ENCODE data around the gene LYPD6. TPM values are rescaled to one million over a fixed set of nuclear protein-coding genes. Genes with fewer than 3 reads are reported as not detected.

The LYPD6 gene
- under 1 TPM in 1 of 4 donors, not detected in 3; 0.46 TPM for total RNA-seq

- no peak for TF ChIP-seq POLR2A (IDR thresholded peaks at IDR 0.05)
- no peak for TF ChIP-seq CTCF (IDR thresholded peaks at IDR 0.05 in 4 of 5, conservative IDR thresholded peaks at IDR 0.05 in 1 of 5)
- intact Hi-C loops (cut with DNase I; ENCODE audit: low total_unique reads) = no loop called here
- Histone ChIP-seq H3K36me3 (no peaks in the 10 kb centered on the region), H3K4me1 (peaks cover 0 to 6% of the 10 kb centered on the region in 2 donors), H3K4me3 (peak within 1 kb of the TSS; percentile 62 to 66 (median 64)), H3K9me3 (no peaks in the 10 kb centered on the region), H3K27me3 (peaks cover 3 to 24% (median 9%) of the 10 kb centered on the region in 3 donors), H3K27ac (no peak within 1 kb of the TSS)
- in situ Hi-C loops (cut with MboI; ENCODE audit: low sequenced_read_pairs in 4 of 4) = no loop called here
- ATAC-seq = peak; percentile 79 to 88
- peak; percentile 11 to 23 for DNase-seq
Measured at GRCh38 chr2:149330127-149331022, at the start of gene LYPD6. TSS of gene LYPD6 (plus strand) at chr2:149330587. CDS start at chr2:149437709, 107,122 bp downstream.

GRCh38 chr2:149281441-149281840, 48.9 kb upstream of the LYPD6 start:
- H3K4me3 ChIP-seq = no peak overlapping the region
- H3K36me3 ChIP-seq = no peaks in the 10 kb centered on the region
- no peak overlapping the region for H3K27ac ChIP-seq
- no peaks in the 10 kb centered on the region for H3K4me1 ChIP-seq
- H3K9me3 ChIP-seq = no peaks in the 10 kb centered on the region
- TF ChIP-seq CTCF (IDR thresholded peaks at IDR 0.05 in 4 of 5, conservative IDR thresholded peaks at IDR 0.05 in 1 of 5) (no peak), POLR2A (IDR thresholded peaks at IDR 0.05) (no peak)
- H3K27me3 ChIP-seq = no peaks in the 10 kb centered on the region
- intact Hi-C loops (cut with DNase I; ENCODE audit: low total_unique reads) (no loop called here), in situ Hi-C loops (cut with MboI; ENCODE audit: low sequenced_read_pairs in 4 of 4) (no loop called here)
- ATAC-seq = no peak
- no peak for DNase-seq

- ATAC-seq = no peak
Measured at GRCh38 chr2:149290662-149291061, 39.7 kb upstream of the LYPD6 start.

GRCh38 chr2:149291881-149292280, 38.5 kb upstream of the LYPD6 start:
- Histone ChIP-seq H3K9me3 (no peaks in the 10 kb centered on the region), H3K4me3 (no peak overlapping the region), H3K27ac (no peak overlapping the region), H3K27me3 (no peaks in the 10 kb centered on the region), H3K36me3 (no peaks in the 10 kb centered on the region), H3K4me1 (no peaks in the 10 kb centered on the region)
- in situ Hi-C loops (cut with MboI; ENCODE audit: low sequenced_read_pairs in 4 of 4) = no loop called here
- TF ChIP-seq POLR2A (IDR thresholded peaks at IDR 0.05) (no peak), CTCF (IDR thresholded peaks at IDR 0.05 in 4 of 5, conservative IDR thresholded peaks at IDR 0.05 in 1 of 5) (no peak)
- DNase-seq = no peak
- intact Hi-C loops (cut with DNase I; ENCODE audit: low total_unique reads) = no loop called here
- ATAC-seq = no peak

More at GRCh38 chr2:149290662-149291061, 39.7 kb upstream of the LYPD6 start:
- no peaks in the 10 kb centered on the region for H3K4me1 ChIP-seq
- no peaks in the 10 kb centered on the region for H3K27me3 ChIP-seq
- no peaks in the 10 kb centered on the region for H3K36me3 ChIP-seq
- DNase-seq = no peak
- no peak overlapping the region for H3K27ac ChIP-seq
- no peak overlapping the region for H3K4me3 ChIP-seq
- H3K9me3 ChIP-seq = no peaks in the 10 kb centered on the region
- in situ Hi-C loops (cut with MboI; ENCODE audit: low sequenced_read_pairs in 4 of 4) = no loop called here
- TF ChIP-seq POLR2A (IDR thresholded peaks at IDR 0.05) (no peak), CTCF (IDR thresholded peaks at IDR 0.05 in 4 of 5, conservative IDR thresholded peaks at IDR 0.05 in 1 of 5) (no peak)
- intact Hi-C loops (cut with DNase I; ENCODE audit: low total_unique reads) = no loop called here
